Suprapubic skin (tissue), 4 donors: Measurements from ENCODE around the gene LRRC8D.

Source experiments
- EP300 ChIP-seq: sonication (generic); formaldehyde crosslinking; IDR thresholded peaks from one replicate; pipeline ENCODE4 v1.6.1; 2017; ENCODE audit warnings: antibody characterized with exemption
- POLR2A ChIP-seq, 2 donors: fragments of 450-650 bp; IDR thresholded peaks; one replicate each; pipeline ENCODE4 v1.6.1; 2017; ENCODE audit warnings: antibody characterized with exemption in 2 of 2, mild to moderate bottlenecking in 2 of 2, moderate library complexity in 2 of 2
- POLR2AphosphoS5 ChIP-seq, 3 donors: sonication (generic); formaldehyde crosslinking; IDR thresholded peaks; one replicate each; pipeline ENCODE4 v1.6.1; 2017; ENCODE audit warnings: antibody characterized with exemption in 3 of 3
- TF ChIP-seq, protein P1 (sequence below), 2 donors: fragments of 200-600 bp in 1 of 2; fragments of 450-650 bp in 1 of 2; sonication (generic) in 1 of 2; IDR thresholded peaks; one replicate each; pipeline ENCODE4 v1.5.1; 2016 to 2019; ENCODE audit warnings: antibody characterized with exemption in 2 of 2, mild to moderate bottlenecking in 1 of 2, moderate library complexity in 1 of 2

DNA sequence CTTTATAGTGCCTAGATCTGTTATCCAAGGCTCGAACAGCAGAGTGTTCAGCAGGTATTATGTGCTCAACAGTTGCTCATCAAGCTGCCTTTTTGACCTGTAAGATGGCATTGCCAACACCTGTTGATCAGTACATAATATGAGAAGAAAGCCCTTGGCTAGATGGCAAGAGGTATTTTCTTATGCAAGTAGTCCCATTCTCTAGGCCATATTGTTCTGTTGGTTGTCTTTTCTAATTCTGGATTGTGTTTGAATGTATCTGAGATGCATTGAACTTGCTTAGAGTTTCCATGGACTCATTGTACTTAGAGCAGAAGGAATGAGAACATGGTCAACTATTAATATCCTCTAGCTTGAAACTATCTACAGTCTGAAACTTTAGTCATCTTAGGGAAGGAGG is 57.4 kb downstream of the LRRC8D start:
- TF ChIP-seq, protein P1, sequence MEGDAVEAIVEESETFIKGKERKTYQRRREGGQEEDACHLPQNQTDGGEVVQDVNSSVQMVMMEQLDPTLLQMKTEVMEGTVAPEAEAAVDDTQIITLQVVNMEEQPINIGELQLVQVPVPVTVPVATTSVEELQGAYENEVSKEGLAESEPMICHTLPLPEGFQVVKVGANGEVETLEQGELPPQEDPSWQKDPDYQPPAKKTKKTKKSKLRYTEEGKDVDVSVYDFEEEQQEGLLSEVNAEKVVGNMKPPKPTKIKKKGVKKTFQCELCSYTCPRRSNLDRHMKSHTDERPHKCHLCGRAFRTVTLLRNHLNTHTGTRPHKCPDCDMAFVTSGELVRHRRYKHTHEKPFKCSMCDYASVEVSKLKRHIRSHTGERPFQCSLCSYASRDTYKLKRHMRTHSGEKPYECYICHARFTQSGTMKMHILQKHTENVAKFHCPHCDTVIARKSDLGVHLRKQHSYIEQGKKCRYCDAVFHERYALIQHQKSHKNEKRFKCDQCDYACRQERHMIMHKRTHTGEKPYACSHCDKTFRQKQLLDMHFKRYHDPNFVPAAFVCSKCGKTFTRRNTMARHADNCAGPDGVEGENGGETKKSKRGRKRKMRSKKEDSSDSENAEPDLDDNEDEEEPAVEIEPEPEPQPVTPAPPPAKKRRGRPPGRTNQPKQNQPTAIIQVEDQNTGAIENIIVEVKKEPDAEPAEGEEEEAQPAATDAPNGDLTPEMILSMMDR (IDR thresholded peaks at IDR 0.05): no peak
- no peak for TF ChIP-seq POLR2A (IDR thresholded peaks at IDR 0.05)
- TF ChIP-seq EP300: no peak
- no peak for TF ChIP-seq POLR2AphosphoS5 (IDR thresholded peaks at IDR 0.05)
